Heart left ventricle (tissue), 16 donors: ENCODE data around the gene GGCX. TPM values are rescaled to one million over a fixed set of nuclear protein-coding genes. Genes with fewer than 3 reads are reported as not detected.

ENCODE experiments used
- ATAC-seq, 4 donors: fragments of 200-7000 bp; cut with Tn5 transposase; one replicate each; pipeline ENCODE4 v1.9.1; 2020 to 2022; ENCODE audit warnings: moderate library complexity in 4 of 4, mild to moderate bottlenecking in 3 of 4, moderate number of reproducible peaks in 1 of 4
- DNase-seq, 5 donors: peaks; one replicate each; pipeline ENCODE4 v3.0.0-alpha.2; 2020
- H3K27ac ChIP-seq, 12 donors: fragments of 200-600 bp; sonication (generic) in 4 of 12; one replicate each; pipeline versions ENCODE4 v1.5.0 to v1.8.0; 2016 to 2022; ENCODE audit warnings: mild to moderate bottlenecking in 2 of 12
- H3K27me3 ChIP-seq, 9 donors: fragments of 200-600 bp; sonication (generic) in 2 of 9; one replicate each; pipeline versions ENCODE4 v1.5.1 to v1.8.0; 2016 to 2022; ENCODE audit warnings: mild to moderate bottlenecking in 3 of 9
- H3K36me3 ChIP-seq, 9 donors: fragments of 200-600 bp; sonication (generic) in 2 of 9; one replicate each; pipeline versions ENCODE4 v1.5.0 to v1.8.0; 2018 to 2022; ENCODE audit warnings: mild to moderate bottlenecking in 2 of 9
- H3K4me1 ChIP-seq, 12 donors: fragments of 200-600 bp; sonication (generic) in 4 of 12; one replicate each; pipeline versions ENCODE4 v1.5.0 to v1.8.0; 2016 to 2022; ENCODE audit warnings: mild to moderate bottlenecking in 3 of 12
- H3K4me3 ChIP-seq, 12 donors: fragments of 200-600 bp; sonication (generic) in 4 of 12; one replicate each; pipeline versions ENCODE4 v1.5.0 to v1.8.0; 2017 to 2022; ENCODE audit warnings: mild to moderate bottlenecking in 9 of 12, moderate library complexity in 4 of 12
- H3K9me3 ChIP-seq, 12 donors: fragments of 200-600 bp; sonication (generic) in 4 of 12; one replicate each; pipeline versions ENCODE4 v1.5.0 to v1.8.0; 2016 to 2022; ENCODE audit warnings: mild to moderate bottlenecking in 1 of 12
- POLR2A ChIP-seq, 2 donors: fragments of 450-650 bp; IDR thresholded peaks; one replicate each; pipeline ENCODE4 v1.6.1; 2017; ENCODE audit warnings: antibody characterized with exemption in 2 of 2, mild to moderate bottlenecking in 2 of 2, moderate library complexity in 2 of 2
- WGBS, 4 donors: extraction: QIAGEN DNeasy Blood & Tissue Kit in 2 of 4; methylation state at CpG; one replicate each; pipeline versions ENCODE4 v1.1.5 to v1.1.7; 2013 to 2018; 5-methylcytosine and 5-hydroxymethylcytosine counted together
- intact Hi-C, 10 donors: fragments of 100-400 bp; cut with DNase I; formaldehyde crosslinking; loops; one replicate each; pipeline versions ENCODE4 v1.11.1 to v1.14.2; 2022
- polyA plus RNA-seq, 2 donors: library from polyadenylated mRNA; stranded (reverse); fragments of 200-250 nt; gene quantifications; one replicate each; pipeline ENCODE4 v1.2.3, GENCODE V29; 2013
- total RNA-seq, 9 donors: library from RNA; depleted of rRNA in 2 of 9; stranded (reverse); fragments of >200 nt in 2 of 9; fragmentation: NEBNext Ultra II Directional in 3 of 9; extraction: Animal tissue kit (Norgen Biotek cat#: 25700) in 3 of 9; gene quantifications; one replicate each; pipeline versions ENCODE4 v1.1.0 to v1.2.4, GENCODE V29; 2016 to 2023
- TF ChIP-seq, protein P1 (sequence below), 12 donors: fragments of 200-600 bp; sonication (generic) in 4 of 12; IDR thresholded peaks; one replicate each; pipeline versions ENCODE4 v1.5.0 to v1.8.0; 2018 to 2022; ENCODE audit warnings: antibody characterized with exemption in 12 of 12, mild to moderate bottlenecking in 5 of 12
- donor health status: ischemic (EF 13 %, LVEDD 7.1; RV severe dilation, severe dysfunction).
- donor health status: healthy with polysubstance abuse.
- donor health status: DM: no; HTN: yes; CAD: no.
- donor health status: DM: no; HTN: no; CAD: no.
- donor health status: ischemic (EF 25% LVEDD 6.9; RV normal size, moderate dysfunction).
- donor health status: ischemic (EF 25% LVEDD 5.7; RV mildly dilated, moderate dysfunction).
- donor health status: healthy.
- donor health status: DM: yes; HTN: yes; CAD: no.
- donor health status: ischemic (EF 35%, LVEDD 5.7; RV mildly dilated, moderate dysfunction).
- donor health status: nonischemic (EF 11% LVEDD 7.7; RV severe dilation, severe dysfunction).
- donor health status: DM: yes; HTN: yes; CAD: no.
- donor health status: PGD.
- donor health status: ischemic (EF 29% LVEDD 5.4; RV normal size, mild dysfunction).
- donor health status: nonischemic (EF 23%, LVEDD 6.1; RV moderate dilation, normal function).

The GGCX gene
- total and polyA plus RNA-seq, 11 donors = 12.6 to 30.7 (median 20.8) TPM

DNA sequence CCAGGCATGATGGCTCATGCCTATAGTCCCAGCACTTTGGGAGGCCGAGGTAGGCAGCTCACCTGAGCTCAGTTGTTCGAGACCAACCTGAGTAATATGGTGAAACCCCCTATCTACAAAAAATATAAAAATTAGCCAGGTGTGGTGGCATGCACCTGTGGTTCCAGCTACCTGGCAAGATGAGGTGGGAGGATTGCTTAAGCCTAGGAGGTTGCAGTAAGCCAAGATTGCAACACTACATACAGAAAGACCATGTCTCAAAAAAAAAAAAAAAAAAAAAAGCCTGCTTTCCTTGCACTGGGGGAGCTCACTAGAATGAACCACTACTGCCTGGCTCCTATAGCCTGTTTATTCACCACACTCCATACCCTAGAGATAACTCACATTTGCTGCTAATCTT, 29.7 kb downstream of the GGCX start:
- no peak overlapping the region for H3K4me3 ChIP-seq
- peaks cover 0 to 3% (median 0%) of the 10 kb centered on the region in 12 donors for H3K4me1 ChIP-seq
- H3K27ac ChIP-seq = no peak overlapping the region
- intact Hi-C loops = no loop called here
- H3K36me3 ChIP-seq = no peaks in the 10 kb centered on the region
- DNase-seq (no peak), ATAC-seq (no peak)
- no peak for TF ChIP-seq POLR2A (IDR thresholded peaks at IDR 0.05)
- TF ChIP-seq, protein P1, sequence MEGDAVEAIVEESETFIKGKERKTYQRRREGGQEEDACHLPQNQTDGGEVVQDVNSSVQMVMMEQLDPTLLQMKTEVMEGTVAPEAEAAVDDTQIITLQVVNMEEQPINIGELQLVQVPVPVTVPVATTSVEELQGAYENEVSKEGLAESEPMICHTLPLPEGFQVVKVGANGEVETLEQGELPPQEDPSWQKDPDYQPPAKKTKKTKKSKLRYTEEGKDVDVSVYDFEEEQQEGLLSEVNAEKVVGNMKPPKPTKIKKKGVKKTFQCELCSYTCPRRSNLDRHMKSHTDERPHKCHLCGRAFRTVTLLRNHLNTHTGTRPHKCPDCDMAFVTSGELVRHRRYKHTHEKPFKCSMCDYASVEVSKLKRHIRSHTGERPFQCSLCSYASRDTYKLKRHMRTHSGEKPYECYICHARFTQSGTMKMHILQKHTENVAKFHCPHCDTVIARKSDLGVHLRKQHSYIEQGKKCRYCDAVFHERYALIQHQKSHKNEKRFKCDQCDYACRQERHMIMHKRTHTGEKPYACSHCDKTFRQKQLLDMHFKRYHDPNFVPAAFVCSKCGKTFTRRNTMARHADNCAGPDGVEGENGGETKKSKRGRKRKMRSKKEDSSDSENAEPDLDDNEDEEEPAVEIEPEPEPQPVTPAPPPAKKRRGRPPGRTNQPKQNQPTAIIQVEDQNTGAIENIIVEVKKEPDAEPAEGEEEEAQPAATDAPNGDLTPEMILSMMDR (IDR thresholded peaks at IDR 0.05) = no peak
- no peaks in the 10 kb centered on the region for H3K27me3 ChIP-seq
- 46 to 81% (median 77%) methylated on average over 2 of the region's 2 CpGs for WGBS, 4 donors
- H3K9me3 ChIP-seq = no peaks in the 10 kb centered on the region

DNA sequence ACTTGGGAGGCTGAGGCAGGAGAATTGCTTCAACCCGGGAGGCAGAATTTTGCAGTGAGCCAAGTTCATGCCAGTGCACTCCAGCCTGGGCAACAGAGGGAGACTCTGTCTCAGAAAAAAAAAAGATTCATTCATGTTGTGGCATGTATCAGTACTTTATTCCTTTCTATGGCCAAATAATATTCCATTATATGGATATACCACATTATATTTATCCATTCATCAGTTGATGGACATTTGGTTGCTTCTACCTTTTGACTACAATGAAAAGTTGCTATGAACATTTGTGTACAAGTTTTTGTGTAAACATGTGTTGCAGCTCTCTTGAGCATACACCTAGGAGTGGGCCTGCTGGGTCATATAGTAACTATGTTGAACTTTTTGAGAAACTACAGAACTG, 31.5 kb downstream of the GGCX start:
- ATAC-seq = no peak
- Histone ChIP-seq H3K27me3 (no peaks in the 10 kb centered on the region), H3K27ac (no peak overlapping the region), H3K9me3 (no peaks in the 10 kb centered on the region), H3K36me3 (no peaks in the 10 kb centered on the region), H3K4me1 (peaks cover 0 to 9% (median 3%) of the 10 kb centered on the region in 12 donors), H3K4me3 (no peak overlapping the region)
- WGBS, 4 donors = 83 to 100% (median 92%) methylated on average over 1 of the region's 1 CpG
- no peak for TF ChIP-seq POLR2A (IDR thresholded peaks at IDR 0.05)
- TF ChIP-seq, protein P1 (IDR thresholded peaks at IDR 0.05) = no peak
- intact Hi-C loops = no loop called here
- no peak for DNase-seq

DNA sequence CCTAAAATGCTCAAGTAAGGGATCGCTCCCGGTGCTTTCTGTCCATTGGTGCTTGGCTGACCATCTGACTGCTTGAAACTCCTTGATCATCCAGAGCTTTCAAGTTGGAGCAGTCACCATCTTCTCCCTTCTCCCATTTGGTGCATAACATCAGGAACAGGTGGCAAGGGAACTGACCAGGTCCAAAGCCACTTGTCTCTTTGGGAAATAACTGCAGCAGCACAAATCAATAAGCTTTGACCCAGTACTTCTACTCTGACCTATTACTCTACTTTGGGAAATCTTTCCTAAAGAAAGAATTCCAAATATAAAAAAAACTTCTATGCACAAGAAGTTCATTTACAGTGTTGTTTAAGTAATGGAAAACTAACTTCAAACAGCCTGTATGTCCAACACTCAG, 32.9 kb downstream of the GGCX start:
- WGBS, 4 donors = 89 to 95% (median 93%) methylated on average over 2 of the region's 2 CpGs
- Histone ChIP-seq H3K4me1 (peaks cover 0 to 22% (median 14%) of the 10 kb centered on the region in 12 donors), H3K27ac (no peak overlapping the region), H3K9me3 (no peaks in the 10 kb centered on the region), H3K36me3 (no peaks in the 10 kb centered on the region), H3K27me3 (no peaks in the 10 kb centered on the region), H3K4me3 (no peak overlapping the region)
- intact Hi-C loops = no loop called here
- ATAC-seq = no peak
- no peak for DNase-seq
- TF ChIP-seq, protein P1 (IDR thresholded peaks at IDR 0.05) = no peak
- no peak for TF ChIP-seq POLR2A (IDR thresholded peaks at IDR 0.05)

DNA sequence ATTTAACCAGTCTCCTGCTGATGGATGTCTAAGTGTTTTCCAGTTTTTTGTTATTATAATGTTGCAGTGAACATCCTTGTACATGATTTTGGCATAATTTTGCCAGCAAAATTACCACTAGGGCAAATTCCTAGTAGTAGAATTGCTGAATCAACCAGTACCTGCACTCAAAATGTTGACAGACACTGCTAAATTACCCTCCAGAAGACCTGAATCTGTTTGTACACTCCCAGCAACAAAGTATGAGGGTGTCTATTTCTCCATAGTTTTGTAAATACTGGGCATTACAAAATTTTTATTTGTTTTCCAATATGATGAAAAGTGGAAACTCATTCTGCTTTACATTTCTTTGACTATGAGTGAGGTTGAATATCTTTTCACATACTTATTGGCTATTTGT, 33.5 kb downstream of the GGCX start:
- Histone ChIP-seq H3K27me3 (no peaks in the 10 kb centered on the region), H3K4me3 (no peak overlapping the region), H3K4me1 (peaks cover 0 to 22% (median 14%) of the 10 kb centered on the region in 12 donors), H3K9me3 (no peaks in the 10 kb centered on the region), H3K27ac (no peak overlapping the region), H3K36me3 (no peaks in the 10 kb centered on the region)
- no peak for DNase-seq
- TF ChIP-seq POLR2A (IDR thresholded peaks at IDR 0.05) = no peak
- TF ChIP-seq, protein P1 (IDR thresholded peaks at IDR 0.05) = no peak
- no peak for ATAC-seq
- intact Hi-C loops = no loop called here
